PC-3 (cell line): ENCODE data around the gene NKAP. TPM values are rescaled to one million over a fixed set of nuclear protein-coding genes. Genes with fewer than 3 reads are reported as not detected.
"Not testable (repeated sequence)": the region's sequence is repeated elsewhere in the genome, so short reads cannot be mapped to it uniquely, and the experiment has no call there.

ENCODE experiments used
- ATAC-seq: fragments of 200-7000 bp; cut with Tn5 transposase; 2 replicates; pipeline ENCODE4 v1.9.1; 2020; ENCODE audit warnings: mild to moderate bottlenecking, moderate library complexity
- BruUV-seq: library from RNA; stranded (reverse); fragments of 400-500 nt; replicated peaks from 2 replicates; lab custom pipeline; 2021; lab: Mats Ljungman, UMichigan
- CTCF ChIA-PET: fragments of 300-600 bp; sonication (Branson Sonifier 250); formaldehyde crosslinking; loops from one replicate; lab custom pipeline; 2022; ENCODE audit warnings: antibody characterized with exemption; lab: Charles Lee
- POLR2A ChIA-PET: fragments of 300-600 bp; sonication (Branson Sonifier 250); formaldehyde crosslinking; loops from one replicate; lab custom pipeline; 2022; ENCODE audit warnings: antibody characterized with exemption; ENCODE audit not compliant: unreplicated experiment; lab: Charles Lee
- DNase-seq: peaks from one replicate; pipeline ENCODE4 v3.0.0-alpha.2; 2015
- H2AFZ ChIP-seq: fragments of 300-600 bp; sonication (generic); 2 replicates; pipeline ENCODE4 v1.6.0; 2016; ENCODE audit warnings: antibody characterized with exemption, low read length
- H3F3A ChIP-seq: fragments of 300-600 bp; sonication (generic); one replicate; pipeline ENCODE4 v1.6.0; 2017; ENCODE audit warnings: antibody characterized with exemption, low read length, control low read depth, mild to moderate bottlenecking; ENCODE audit not compliant: unreplicated experiment
- H3K27ac ChIP-seq: fragments of 300-600 bp; sonication (generic); 2 replicates; pipeline ENCODE4 v1.5.1; 2016; ENCODE audit warnings: mild to moderate bottlenecking, low read length
- H3K27me3 ChIP-seq: fragments of 300-600 bp; sonication (generic); 2 replicates; pipeline ENCODE4 v1.6.1; 2016; ENCODE audit warnings: low read length, mixed read lengths
- H3K36me3 ChIP-seq: fragments of 300-600 bp; sonication (generic); 2 replicates; pipeline ENCODE4 v1.6.1; 2016; ENCODE audit warnings: low read depth, mixed run types, low read length, mixed read lengths
- H3K4me1 ChIP-seq: fragments of 300-600 bp; sonication (generic); 2 replicates; pipeline ENCODE4 v1.5.1; 2016; ENCODE audit warnings: low read length; ENCODE audit not compliant: insufficient read depth
- H3K4me2 ChIP-seq: fragments of 300-600 bp; sonication (generic); 2 replicates; pipeline ENCODE4 v1.6.0; 2016; ENCODE audit warnings: low read length
- H3K4me3 ChIP-seq: fragments of 300-600 bp; sonication (generic); 2 replicates; pipeline ENCODE4 v1.5.1; 2016; ENCODE audit warnings: mild to moderate bottlenecking, low read length, mixed read lengths
- H3K79me2 ChIP-seq: fragments of 300-600 bp; sonication (generic); 2 replicates; pipeline ENCODE4 v1.6.1; 2017; ENCODE audit warnings: low read length, mixed read lengths
- H3K9ac ChIP-seq: fragments of 300-600 bp; sonication (generic); 2 replicates; pipeline ENCODE4 v1.6.0; 2016; ENCODE audit warnings: mild to moderate bottlenecking, low read length
- H3K9me2 ChIP-seq: fragments of 300-600 bp; sonication (generic); replicated peaks from 2 replicates; pipeline ENCODE4 v1.6.1; 2016; ENCODE audit warnings: mixed run types, low read length, mixed read lengths
- H3K9me3 ChIP-seq: fragments of 300-600 bp; sonication (generic); 2 replicates; pipeline ENCODE4 v1.6.1; 2016; ENCODE audit warnings: low read length, mixed read lengths
- H4K20me1 ChIP-seq: fragments of 300-600 bp; sonication (generic); 2 replicates; pipeline ENCODE4 v1.6.1; 2016; ENCODE audit warnings: low read length, mixed read lengths
- CTCF ChIP-seq: fragments of 300-600 bp; sonication (generic); conservative IDR thresholded peaks from 2 replicates; pipeline ENCODE4 v1.5.1; 2017; ENCODE audit warnings: antibody characterized with exemption, low read depth, mild to moderate bottlenecking, low read length
- EZH2 ChIP-seq: fragments of 300-600 bp; sonication (generic); IDR thresholded peaks from one replicate; pipeline ENCODE4 v1.6.1; 2017; ENCODE audit warnings: antibody characterized with exemption, mild to moderate bottlenecking, low read length; ENCODE audit not compliant: unreplicated experiment
- EZH2phosphoT487 ChIP-seq: fragments of 300-600 bp; sonication (generic); IDR thresholded peaks from 2 replicates; pipeline ENCODE4 v1.6.1; 2018; ENCODE audit warnings: mild to moderate bottlenecking, antibody characterized with exemption, low read length, borderline replicate concordance
- intact Hi-C: fragments of 100-400 bp; cut with micrococcal nuclease; formaldehyde crosslinking; loops from 2 replicates; pipeline ENCODE4 v1.9.0; 2023
- total RNA-seq: library from RNA; depleted of rRNA; stranded (reverse); fragments of >200 nt; gene quantifications from 2 replicates; pipeline ENCODE4 v1.2.3, GENCODE V29; 2014

The NKAP gene
- total RNA-seq, 1 experiment from 2014 or later: 5.2 TPM

DNA sequence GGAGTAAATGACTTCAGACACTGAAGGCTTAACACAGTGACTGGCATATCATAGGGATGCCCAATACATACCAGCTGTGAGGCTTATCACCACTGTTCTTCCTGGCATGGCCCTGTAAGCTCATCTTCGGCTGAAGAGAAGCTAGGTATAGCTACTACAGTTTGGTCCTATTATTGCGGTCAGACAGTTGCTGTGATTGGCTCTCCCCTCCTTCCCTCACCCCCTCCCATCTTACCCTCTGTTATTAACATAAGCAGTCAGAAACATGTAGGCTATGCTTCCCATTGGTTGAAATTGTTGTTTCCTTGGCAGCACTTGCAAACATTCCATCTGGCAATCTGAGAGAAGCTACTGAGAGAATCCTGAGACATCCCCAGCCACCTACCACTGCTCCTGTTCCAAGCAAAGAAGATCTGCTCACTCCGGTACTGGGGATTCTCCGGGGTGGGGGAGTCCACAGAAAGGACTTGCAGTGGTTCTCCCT lies 47.7 kb downstream of the NKAP start, which contains the start of gene AKAP14:
AKAP14 (plus strand) TSS at position 51 of the 484 bp plus-strand sequence. CDS start 7,331 bp downstream, outside the sequence.
- no TSS peak for BruUV-seq
- Histone ChIP-seq H2AFZ (no peak within 1 kb of the TSS), H3K36me3 (no peaks in the 10 kb centered on the region), H3K27me3 (no peaks in the 10 kb centered on the region), H3K4me1 (no peaks in the 10 kb centered on the region), H4K20me1 (no peaks in the 10 kb centered on the region), H3K9ac (no peak within 1 kb of the TSS), H3K27ac (no peak within 1 kb of the TSS), H3K79me2 (no peaks in the 10 kb centered on the region), H3K9me3 (no peaks in the 10 kb centered on the region), H3K4me3 (no peak within 1 kb of the TSS), H3F3A (no peaks in the 10 kb centered on the region), H3K9me2 (no peaks in the 10 kb centered on the region), H3K4me2 (no peak within 1 kb of the TSS)
- TF ChIP-seq EZH2phosphoT487 (no peak), CTCF (no peak), EZH2 (no peak)
- POLR2A ChIA-PET: no interaction called here
- DNase-seq: no peak
- CTCF ChIA-PET: interaction anchor here (1.0 kb wide), 1 partner anchor 8 kb away, joined by 4 read pairs; no protein-coding TSS in a partner anchor
- no peak for ATAC-seq
- intact Hi-C loops: no loop called here

GRCh38 chrX:119891961-119892692 lies 51.4 kb downstream of the NKAP start:
- H3K9ac ChIP-seq, CTCF ChIA-PET, H3K36me3 ChIP-seq, POLR2A ChIA-PET, H2AFZ ChIP-seq, H3K9me2 ChIP-seq, H3K4me1 ChIP-seq, H3K4me3 ChIP-seq, H3K27ac ChIP-seq, intact Hi-C loops, H3F3A ChIP-seq, ATAC-seq, H4K20me1 ChIP-seq, BruUV-seq, H3K4me2 ChIP-seq, H3K79me2 ChIP-seq, H3K9me3 ChIP-seq, DNase-seq, H3K27me3 ChIP-seq: not testable (repeated sequence)

DNA sequence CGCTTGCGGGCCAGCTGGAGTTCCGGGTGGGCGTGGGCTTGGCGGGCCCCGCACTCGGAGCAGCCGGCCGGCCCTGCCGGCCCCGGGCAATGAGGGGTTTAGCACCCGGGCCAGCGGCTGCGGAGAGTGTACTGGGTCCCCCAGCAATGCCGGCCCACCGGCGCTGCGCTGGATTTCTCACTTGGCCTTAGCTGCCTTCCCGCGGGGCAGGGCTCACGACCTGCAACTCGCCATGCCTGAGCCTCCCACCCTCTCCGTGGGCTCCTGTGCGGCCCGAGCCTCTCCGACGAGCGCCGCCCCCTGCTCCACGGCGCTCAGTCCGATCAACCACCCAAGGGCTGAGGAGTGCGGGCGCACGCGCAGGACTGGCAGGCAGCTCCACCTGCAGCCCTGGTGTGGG lies 52.9 kb downstream of the NKAP start:
- H4K20me1 ChIP-seq, H3K27me3 ChIP-seq, BruUV-seq, POLR2A ChIA-PET, H3K4me2 ChIP-seq, CTCF ChIA-PET, H3K4me1 ChIP-seq, H3K9me3 ChIP-seq, H3K79me2 ChIP-seq, H3K4me3 ChIP-seq, H2AFZ ChIP-seq, intact Hi-C loops, ATAC-seq, H3F3A ChIP-seq, DNase-seq, H3K9me2 ChIP-seq, H3K36me3 ChIP-seq, H3K27ac ChIP-seq, H3K9ac ChIP-seq: not testable (repeated sequence)
